IPS-18a (cell line): ENCODE results near the gene NSD1.
"Not testable (repeated sequence)": the region's sequence is repeated elsewhere in the genome, so short reads cannot be mapped to it uniquely, and the experiment has no call there.

Experiments
- H3K27ac ChIP-seq: one replicate; pipeline ENCODE4 v1.5.1; 2013; ENCODE audit warnings: low read length
- H3K27me3 ChIP-seq: one replicate; pipeline ENCODE4 v1.6.1; 2013; ENCODE audit warnings: mild to moderate bottlenecking, low read length; ENCODE audit not compliant: control insufficient read depth, insufficient read depth
- H3K36me3 ChIP-seq: one replicate; pipeline ENCODE4 v1.6.1; 2013; ENCODE audit warnings: low read depth, low read length; ENCODE audit not compliant: control insufficient read depth
- H3K4me1 ChIP-seq: one replicate; pipeline ENCODE4 v1.6.1; 2013; ENCODE audit warnings: low read depth, low read length; ENCODE audit not compliant: control insufficient read depth
- H3K4me3 ChIP-seq: one replicate; pipeline ENCODE4 v1.5.1; 2013; ENCODE audit warnings: low read length
- H3K9ac ChIP-seq: one replicate; pipeline ENCODE4 v1.6.1; 2013; ENCODE audit warnings: mild to moderate bottlenecking, low read length, moderate library complexity
- H3K9me3 ChIP-seq: one replicate; pipeline ENCODE4 v1.6.1; 2013; ENCODE audit warnings: low read depth, low read length; ENCODE audit not compliant: control insufficient read depth

NSD1 gene

GRCh38 chr5:177256296-177256695 lies 122.7 kb downstream of the NSD1 start:
- H3K9me3 ChIP-seq: no peaks in the 10 kb centered on the region
- no peak overlapping the region for H3K9ac ChIP-seq
- H3K4me3 ChIP-seq: no peak overlapping the region
- peaks cover 91% of the 10 kb centered on the region for H3K36me3 ChIP-seq
- H3K4me1 ChIP-seq: no peaks in the 10 kb centered on the region
- H3K27ac ChIP-seq: no peak overlapping the region
- H3K27me3 ChIP-seq: no peaks in the 10 kb centered on the region

GRCh38 chr5:177258711-177259110 lies 125.1 kb downstream of the NSD1 start:
- peaks cover 93% of the 10 kb centered on the region for H3K36me3 ChIP-seq
- not testable (repeated sequence) for H3K9ac ChIP-seq, H3K4me1 ChIP-seq, H3K27me3 ChIP-seq, H3K27ac ChIP-seq, H3K9me3 ChIP-seq, H3K4me3 ChIP-seq

GRCh38 chr5:177260961-177261360 lies 127.4 kb downstream of the NSD1 start:
- H3K4me1 ChIP-seq: no peaks in the 10 kb centered on the region
- H3K9me3 ChIP-seq: no peaks in the 10 kb centered on the region
- H3K9ac ChIP-seq: no peak overlapping the region
- no peak overlapping the region for H3K27ac ChIP-seq
- no peak overlapping the region for H3K4me3 ChIP-seq
- no peaks in the 10 kb centered on the region for H3K27me3 ChIP-seq
- H3K36me3 ChIP-seq: peaks cover 92% of the 10 kb centered on the region

- Histone ChIP-seq H3K9ac (no peak overlapping the region), H3K27ac (no peak overlapping the region), H3K9me3 (no peaks in the 10 kb centered on the region), H3K27me3 (no peaks in the 10 kb centered on the region), H3K4me3 (no peak overlapping the region), H3K36me3 (peaks cover 89% of the 10 kb centered on the region), H3K4me1 (no peaks in the 10 kb centered on the region)
Observed at GRCh38 chr5:177261510-177261909, 127.9 kb downstream of the NSD1 start.

GRCh38 chr5:177264178-177264577 lies 130.6 kb downstream of the NSD1 start:
- H3K4me3 ChIP-seq: no peak overlapping the region
- no peak overlapping the region for H3K27ac ChIP-seq
- peaks cover 84% of the 10 kb centered on the region for H3K36me3 ChIP-seq
- no peak overlapping the region for H3K9ac ChIP-seq
- H3K9me3 ChIP-seq: no peaks in the 10 kb centered on the region
- H3K4me1 ChIP-seq: no peaks in the 10 kb centered on the region
- H3K27me3 ChIP-seq: no peaks in the 10 kb centered on the region

- peaks cover 84% of the 10 kb centered on the region for H3K36me3 ChIP-seq
- H3K27me3 ChIP-seq: no peaks in the 10 kb centered on the region
- no peaks in the 10 kb centered on the region for H3K9me3 ChIP-seq
- H3K4me3 ChIP-seq: no peak overlapping the region
- H3K27ac ChIP-seq: no peak overlapping the region
- no peaks in the 10 kb centered on the region for H3K4me1 ChIP-seq
- H3K9ac ChIP-seq: no peak overlapping the region
Observed at GRCh38 chr5:177265395-177265794, 131.8 kb downstream of the NSD1 start.

GRCh38 chr5:177269232-177269895 lies 135.8 kb downstream of the NSD1 start:
- no peaks in the 10 kb centered on the region for H3K4me1 ChIP-seq
- no peak overlapping the region for H3K9ac ChIP-seq
- H3K27ac ChIP-seq: no peak overlapping the region
- peaks cover 81% of the 10 kb centered on the region for H3K36me3 ChIP-seq
- no peak overlapping the region for H3K4me3 ChIP-seq
- H3K9me3 ChIP-seq: no peaks in the 10 kb centered on the region
- H3K27me3 ChIP-seq: no peaks in the 10 kb centered on the region

GRCh38 chr5:177269976-177270375 lies 136.4 kb downstream of the NSD1 start:
- no peak overlapping the region for H3K4me3 ChIP-seq
- no peaks in the 10 kb centered on the region for H3K4me1 ChIP-seq
- no peaks in the 10 kb centered on the region for H3K9me3 ChIP-seq
- no peak overlapping the region for H3K9ac ChIP-seq
- no peak overlapping the region for H3K27ac ChIP-seq
- peaks cover 81% of the 10 kb centered on the region for H3K36me3 ChIP-seq
- no peaks in the 10 kb centered on the region for H3K27me3 ChIP-seq

- no peaks in the 10 kb centered on the region for H3K9me3 ChIP-seq
- H3K4me1 ChIP-seq: no peaks in the 10 kb centered on the region
- no peak overlapping the region for H3K4me3 ChIP-seq
- H3K9ac ChIP-seq: no peak overlapping the region
- no peak overlapping the region for H3K27ac ChIP-seq
- H3K36me3 ChIP-seq: peaks cover 83% of the 10 kb centered on the region
- no peaks in the 10 kb centered on the region for H3K27me3 ChIP-seq
Observed at GRCh38 chr5:177270653-177271052, 137.1 kb downstream of the NSD1 start.

GRCh38 chr5:177271113-177271512 lies 137.5 kb downstream of the NSD1 start:
- H3K9me3 ChIP-seq: no peaks in the 10 kb centered on the region
- H3K27me3 ChIP-seq: no peaks in the 10 kb centered on the region
- no peak overlapping the region for H3K9ac ChIP-seq
- H3K27ac ChIP-seq: no peak overlapping the region
- H3K4me3 ChIP-seq: no peak overlapping the region
- peaks cover 83% of the 10 kb centered on the region for H3K36me3 ChIP-seq
- H3K4me1 ChIP-seq: no peaks in the 10 kb centered on the region

GRCh38 chr5:177275883-177276282 lies 142.3 kb downstream of the NSD1 start:
- Histone ChIP-seq H3K9ac (no peak overlapping the region), H3K36me3 (peaks cover 88% of the 10 kb centered on the region), H3K4me3 (no peak overlapping the region), H3K9me3 (no peaks in the 10 kb centered on the region), H3K27ac (no peak overlapping the region), H3K4me1 (no peaks in the 10 kb centered on the region), H3K27me3 (no peaks in the 10 kb centered on the region)

- Histone ChIP-seq H3K4me3 (no peak overlapping the region), H3K36me3 (peaks cover 88% of the 10 kb centered on the region), H3K9ac (no peak overlapping the region), H3K27ac (no peak overlapping the region), H3K4me1 (no peaks in the 10 kb centered on the region), H3K27me3 (no peaks in the 10 kb centered on the region), H3K9me3 (no peaks in the 10 kb centered on the region)
Observed at GRCh38 chr5:177276886-177277285, 143.3 kb downstream of the NSD1 start.
